ENCODE results near the gene ANKRD39. TPM values are rescaled to one million over a fixed set of nuclear protein-coding genes. Genes with fewer than 3 reads are reported as not detected.

Gene ANKRD39
- total RNA-seq, 2 experiments from 2014 or later: 22.6 TPM

- intact Hi-C loops (cut with micrococcal nuclease): no loop called here
- no peaks in the 10 kb centered on the region for H3K27me3 Mint-ChIP-seq
- peaks cover 52% of the 10 kb centered on the region for H3K4me1 Mint-ChIP-seq (ENCODE audit: low read depth)
- no peak for TF ChIP-seq CTCF (IDR thresholded peaks at IDR 0.05)
- no peak for DNase-seq
- ATAC-seq: no peak
- peak overlapping the region; percentile 38 for H3K27ac Mint-ChIP-seq
- no peaks in the 10 kb centered on the region for H3K9me3 Mint-ChIP-seq
- ChIA-PET CTCF (interaction anchor here (0.9 to 7.0 kb wide), 12 partner anchors 16 to 179 kb away, joined by 3 to 40 read pairs (median 4); partner anchors contain the start of genes ANKRD39, CNNM4 and KANSL3), POLR2A (interaction anchor here (0.9 to 1.6 kb wide), 7 partner anchors 19 to 178 kb away, joined by 3 to 5 read pairs (median 4); partner anchors contain the start of gene ANKRD39)
- peak overlapping the region; percentile 80 for H3K4me3 Mint-ChIP-seq
- peaks cover 10% of the 10 kb centered on the region for H3K36me3 Mint-ChIP-seq (ENCODE audit: low read depth)
Observed at GRCh38 chr2:96816836-96817702, 40.7 kb downstream of the ANKRD39 start.

GRCh38 chr2:96816127-96816835, 41.5 kb downstream of the ANKRD39 start, which contains the start of gene CNNM3:
TSS of gene CNNM3 (plus strand) at chr2:96816268. CDS start at chr2:96816278, 10 bp downstream.
- Mint-ChIP-seq H3K27me3 (no peaks in the 10 kb centered on the region), H3K36me3 (ENCODE audit: low read depth) (peaks cover 10% of the 10 kb centered on the region), H3K27ac (peak within 1 kb of the TSS; percentile 69), H3K9me3 (no peaks in the 10 kb centered on the region), H3K4me3 (peak within 1 kb of the TSS; percentile 80), H3K4me1 (ENCODE audit: low read depth) (peaks cover 47% of the 10 kb centered on the region)
- peak; percentile 61 for TF ChIP-seq CTCF (IDR thresholded peaks at IDR 0.05)
- CTCF ChIA-PET: interaction anchor here (0.6 to 7.0 kb wide), 12 partner anchors 9 to 297 kb away, joined by 3 to 40 read pairs (median 5); partner anchors contain the start of genes ANKRD36, ANKRD39, CNNM4 and KANSL3
- intact Hi-C loops (cut with micrococcal nuclease): no loop called here
- peak; percentile 95 for ATAC-seq
- DNase-seq: peak; percentile 96
- POLR2A ChIA-PET: interaction anchor here (0.8 to 1.6 kb wide), 7 partner anchors 12 to 276 kb away, joined by 3 to 5 read pairs (median 4); partner anchors contain the start of gene ANKRD39

- TF ChIP-seq CTCF (IDR thresholded peaks at IDR 0.05): no peak
Observed at GRCh38 chr2:96815326-96816126, 42.3 kb downstream of the ANKRD39 start.

GRCh38 chr2:96813656-96814055, 44.2 kb downstream of the ANKRD39 start:
- peaks cover 10% of the 10 kb centered on the region for H3K36me3 Mint-ChIP-seq (ENCODE audit: low read depth)
- intact Hi-C loops (cut with micrococcal nuclease): no loop called here
- ChIA-PET CTCF (interaction anchor here (0.9 to 3.3 kb wide), 3 partner anchors 13 to 53 kb away, joined by 3 to 16 read pairs (median 4); partner anchors contain the start of genes ANKRD39 and CNNM4), POLR2A (interaction anchor here (0.6 kb wide), 2 partner anchors 11 to 18 kb away, joined by 3 read pairs; no protein-coding TSS in a partner anchor)
- no peak for TF ChIP-seq CTCF (IDR thresholded peaks at IDR 0.05)
- no peak overlapping the region for H3K27ac Mint-ChIP-seq
- H3K4me1 Mint-ChIP-seq (ENCODE audit: low read depth): peaks cover 21% of the 10 kb centered on the region
- ATAC-seq: no peak
- H3K4me3 Mint-ChIP-seq: no peak overlapping the region
- no peaks in the 10 kb centered on the region for H3K27me3 Mint-ChIP-seq
- DNase-seq: no peak
- H3K9me3 Mint-ChIP-seq: no peaks in the 10 kb centered on the region

More at GRCh38 chr2:96815326-96816126, 42.3 kb downstream of the ANKRD39 start:
- H3K36me3 Mint-ChIP-seq (ENCODE audit: low read depth): peaks cover 10% of the 10 kb centered on the region
- H3K9me3 Mint-ChIP-seq: no peaks in the 10 kb centered on the region
- H3K27ac Mint-ChIP-seq: peak overlapping the region; percentile 69
- peaks cover 40% of the 10 kb centered on the region for H3K4me1 Mint-ChIP-seq (ENCODE audit: low read depth)
- ChIA-PET CTCF (interaction anchor here (0.6 to 7.0 kb wide), 13 partner anchors 9 to 297 kb away, joined by 3 to 40 read pairs (median 5); partner anchors contain the start of genes ANKRD36, ANKRD39, CNNM4 and KANSL3), POLR2A (interaction anchor here (0.8 to 1.6 kb wide), 5 partner anchors 13 to 275 kb away, joined by 3 to 4 read pairs (median 4); no protein-coding TSS in a partner anchor)
- no peaks in the 10 kb centered on the region for H3K27me3 Mint-ChIP-seq
- peak overlapping the region; percentile 79 for H3K4me3 Mint-ChIP-seq
- intact Hi-C loops (cut with micrococcal nuclease): no loop called here
- DNase-seq (peak; percentile 45), ATAC-seq (peak; percentile 2)
